H1 (cell line): ENCODE data around the gene MBD3L3. TPM values are rescaled to one million over a fixed set of nuclear protein-coding genes. Genes with fewer than 3 reads are reported as not detected.
A peak's percentile ranks its signal among the peaks of the same experiment; 100 is the strongest.

Experiments used
- CTCF ChIA-PET: fragments of 300-600 bp; sonication (Branson Sonifier 250); formaldehyde crosslinking; loops from one replicate; lab custom pipeline; 2021; ENCODE audit not compliant: partially characterized antibody; lab: Charles Lee
- POLR2A ChIA-PET: fragments of 300-600 bp; sonication (Branson Sonifier 250); formaldehyde crosslinking; loops from one replicate; lab custom pipeline; 2021; ENCODE audit warnings: inconsistent platforms; ENCODE audit not compliant: partially characterized antibody; lab: Charles Lee
- DNase-seq, 2 experiments: peaks; one replicate each; pipeline versions ENCODE4 v3.0.0 to v3.0.0-alpha.2; 2010 to 2022; ENCODE audit warnings: low spot score in 2 of 2, low read depth in 1 of 2, mixed read lengths in 1 of 2
- FAIRE-seq: peaks from 2 replicates; lab custom pipeline; 2011; peaks lifted over from hg19 to GRCh38; lab: Jason Lieb, UNC
- H2AFZ ChIP-seq: 2 replicates; pipeline ENCODE4 v1.8.1; 2012; ENCODE audit warnings: low read length, inconsistent platforms
- H2AK5ac ChIP-seq: 2 replicates; pipeline ENCODE4 v1.6.1; 2013; ENCODE audit warnings: low read depth, low read length
- H2BK120ac ChIP-seq: replicated peaks from 2 replicates; pipeline ENCODE3; 2013; ENCODE audit warnings: low read depth, low read length, inconsistent platforms
- H2BK12ac ChIP-seq: 2 replicates; pipeline ENCODE4 v1.6.1; 2013; ENCODE audit warnings: low read depth, low read length
- H2BK15ac ChIP-seq: 2 replicates; pipeline ENCODE4 v1.6.1; 2013; ENCODE audit warnings: low read length
- H2BK20ac ChIP-seq: 2 replicates; pipeline ENCODE4 v1.6.1; 2013; ENCODE audit warnings: low read length
- H2BK5ac ChIP-seq: 2 replicates; pipeline ENCODE4 v1.6.1; 2013; ENCODE audit warnings: low read depth, low read length
- H3K14ac ChIP-seq: 2 replicates; pipeline ENCODE4 v1.6.1; 2013; ENCODE audit warnings: inconsistent platforms; ENCODE audit not compliant: insufficient read length
- H3K18ac ChIP-seq: 2 replicates; pipeline ENCODE4 v1.6.1; 2013; ENCODE audit warnings: low read length; ENCODE audit errors: extremely low read depth
- H3K23ac ChIP-seq: 2 replicates; pipeline ENCODE4 v1.6.1; 2013; ENCODE audit warnings: inconsistent platforms; ENCODE audit not compliant: insufficient read length
- H3K23me2 ChIP-seq: 2 replicates; pipeline ENCODE4 v1.6.1; 2013; ENCODE audit warnings: low read depth, low read length
- H3K27ac ChIP-seq: 2 replicates; pipeline ENCODE4 v1.6.1; 2011; ENCODE audit warnings: low read depth, low read length, inconsistent platforms
- H3K27me3 ChIP-seq, 4 experiments: replicated peaks in 1 of 4; 1 replicate in 1 of 4; 2 replicates in 3 of 4; pipeline versions ENCODE4 v1.6.1 to v1.8.1; 2011 to 2013; ENCODE audit warnings: low read length in 3 of 4, mild to moderate bottlenecking in 3 of 4, inconsistent platforms in 2 of 4, mixed read lengths in 2 of 4, moderate library complexity in 1 of 4; ENCODE audit not compliant: control insufficient read depth in 3 of 4, insufficient read depth in 3 of 4; ENCODE audit errors: extremely low read depth in 1 of 4
- H3K36me3 ChIP-seq, 4 experiments: 2 replicates each; pipeline versions ENCODE4 v1.6.1 to v1.8.1; 2011 to 2013; ENCODE audit warnings: mild to moderate bottlenecking in 4 of 4, low read length in 3 of 4, moderate library complexity in 2 of 4, control low read depth in 1 of 4, inconsistent platforms in 1 of 4; ENCODE audit not compliant: insufficient read depth in 4 of 4, control insufficient read depth in 2 of 4
- H3K4ac ChIP-seq: replicated peaks from 2 replicates; pipeline ENCODE3; 2013; ENCODE audit warnings: low read length, low read depth, mixed read lengths, inconsistent platforms; ENCODE audit not compliant: insufficient read length
- H3K4me1 ChIP-seq, 4 experiments: replicated peaks in 1 of 4; 1 replicate in 1 of 4; 2 replicates in 3 of 4; pipeline versions ENCODE4 v1.6.1 to v1.8.1; 2011 to 2013; ENCODE audit warnings: low read length in 3 of 4, inconsistent platforms in 2 of 4, mixed read lengths in 1 of 4; ENCODE audit not compliant: insufficient read depth in 4 of 4, control insufficient read depth in 3 of 4
- H3K4me2 ChIP-seq, 2 experiments: 2 replicates each; pipeline versions ENCODE4 v1.6.1 to v1.8.1; 2011 to 2013; ENCODE audit warnings: low read depth in 2 of 2, low read length in 2 of 2, control low read depth in 1 of 2, inconsistent platforms in 1 of 2, mild to moderate bottlenecking in 1 of 2; ENCODE audit not compliant: insufficient read depth in 1 of 2
- H3K4me3 ChIP-seq, 4 experiments: fragments of 200-600, 300-600 bp in 1 of 4; sonication (generic), shearing (Covaris generic), sonication (Bioruptor Twin) in 1 of 4; 2 replicates each; pipeline versions ENCODE4 v1.5.1 to v1.8.1; 2011 to 2016; ENCODE audit warnings: low read length in 4 of 4, low read depth in 3 of 4, control low read depth in 2 of 4, inconsistent platforms in 2 of 4, mild to moderate bottlenecking in 2 of 4, mixed read lengths in 1 of 4, moderate library complexity in 1 of 4; ENCODE audit not compliant: insufficient read depth in 2 of 4; ENCODE audit errors: extremely low read depth in 1 of 4
- H3K56ac ChIP-seq: replicated peaks from 2 replicates; pipeline ENCODE3; 2013; ENCODE audit warnings: low read depth, mild to moderate bottlenecking, mixed read lengths, low read length, inconsistent platforms; ENCODE audit not compliant: insufficient read length
- H3K79me1 ChIP-seq: 2 replicates; pipeline ENCODE4 v1.6.1; 2013; ENCODE audit warnings: low read depth, low read length, control low read depth
- H3K79me2 ChIP-seq, 2 experiments: 2 replicates each; pipeline versions ENCODE4 v1.6.1 to v1.8.1; 2012 to 2013; ENCODE audit warnings: low read length in 2 of 2, mild to moderate bottlenecking in 2 of 2, inconsistent platforms in 1 of 2; ENCODE audit not compliant: insufficient read depth in 2 of 2, control insufficient read depth in 1 of 2
- H3K9ac ChIP-seq, 4 experiments: replicated peaks in 1 of 4; 1 replicate in 1 of 4; 2 replicates in 3 of 4; pipeline versions ENCODE4 v1.6.1 to v1.8.1; 2011 to 2013; ENCODE audit warnings: low read depth in 3 of 4, low read length in 3 of 4, control low read depth in 2 of 4, mild to moderate bottlenecking in 2 of 4, moderate library complexity in 2 of 4, inconsistent platforms in 1 of 4; ENCODE audit errors: extremely low read depth in 1 of 4
- H3K9me3 ChIP-seq, 2 experiments: 2 replicates each; pipeline versions ENCODE4 v1.6.1 to v1.8.1; 2012 to 2013; ENCODE audit warnings: mild to moderate bottlenecking in 2 of 2, moderate library complexity in 2 of 2, control low read depth in 1 of 2, inconsistent platforms in 1 of 2, low read depth in 1 of 2, low read length in 1 of 2, mixed read lengths in 1 of 2; ENCODE audit not compliant: insufficient read depth in 2 of 2
- H4K20me1 ChIP-seq, 2 experiments: replicated peaks in 1 of 2; 2 replicates each; pipeline versions ENCODE3 to v1.8.1; 2011 to 2013; ENCODE audit warnings: inconsistent platforms in 2 of 2, low read length in 2 of 2, mild to moderate bottlenecking in 1 of 2; ENCODE audit not compliant: insufficient read depth in 2 of 2, control insufficient read depth in 1 of 2
- H4K5ac ChIP-seq: 2 replicates; pipeline ENCODE4 v1.6.1; 2013; ENCODE audit warnings: low read length, low read depth, mixed read lengths, inconsistent platforms; ENCODE audit not compliant: insufficient read length
- H4K8ac ChIP-seq: 2 replicates; pipeline ENCODE4 v1.8.0; 2013; ENCODE audit warnings: mild to moderate bottlenecking, moderate library complexity, low read length, inconsistent platforms; ENCODE audit not compliant: insufficient read depth; ENCODE audit errors: extremely low read depth
- H4K91ac ChIP-seq: replicated peaks from 2 replicates; pipeline ENCODE3; 2013; ENCODE audit warnings: low read length, mixed read lengths, inconsistent platforms; ENCODE audit not compliant: insufficient read length
- CBX8 ChIP-seq: fragments of 300-800, 300-1000 bp; sonication (generic); IDR thresholded peaks from 2 replicates; pipeline ENCODE4 v1.7.1; 2016; ENCODE audit warnings: low read depth, low read length, borderline replicate concordance
- HDAC2 ChIP-seq, 2 experiments: fragments of 300-600 bp in 1 of 2; sonication (generic) in 1 of 2; IDR thresholded peaks; 2 replicates each; pipeline ENCODE4 v1.6.1; 2011 to 2012; ENCODE audit warnings: low read depth in 2 of 2, low read length in 2 of 2, mild to moderate bottlenecking in 2 of 2, moderate library complexity in 2 of 2, borderline replicate concordance in 1 of 2, inconsistent platforms in 1 of 2
- HDAC6 ChIP-seq: IDR thresholded peaks from one replicate; pipeline ENCODE4 v1.7.1; 2012; ENCODE audit warnings: low read depth, mild to moderate bottlenecking, inconsistent platforms, low read length, moderate library complexity
- JUND ChIP-seq: IDR thresholded peaks from 2 replicates; pipeline ENCODE4 v1.6.1; 2011; ENCODE audit warnings: mild to moderate bottlenecking, improper control_type of control experiment, low read length
- WGBS, 2 experiments: shearing (Covaris generic) in 1 of 2; methylation state at CpG; one replicate each; pipeline versions ENCODE4 v1.1.6 to v1.1.7; 2013 to 2015; ENCODE audit warnings: low lambda C conversion rate in 2 of 2, mixed read lengths in 2 of 2, inconsistent platforms in 1 of 2, low coverage in 1 of 2, missing lambda C conversion rate in 1 of 2; ENCODE audit not compliant: insufficient replicate concordance in 2 of 2, insufficient coverage in 1 of 2, insufficient read length in 1 of 2; ENCODE audit errors: extremely low coverage in 1 of 2, missing lambda C conversion rate in 1 of 2; 5-methylcytosine and 5-hydroxymethylcytosine counted together
- polyA plus RNA-seq, 7 experiments: library from polyadenylated mRNA; depleted of rRNA in 3 of 7; stranded (reverse) in 5 of 7; unstranded in 2 of 7; fragments of >200 nt in 5 of 7; fragments of 200-250 nt in 2 of 7; gene quantifications; 1 replicate in 5 of 7; 2 replicates in 1 of 7; 4 replicates in 1 of 7; pipeline versions ENCODE4 v1.2.1 to v1.2.3, GENCODE V29; 2011 to 2013; ENCODE audit warnings: missing spikeins in 2 of 7, mixed read lengths in 2 of 7
- total RNA-seq: library from RNA; stranded (reverse); fragmentation: NEBNext Ultra II Directional; extraction: Animal tissue kit (Norgen Biotek cat#: 25700); gene quantifications from 2 replicates; pipeline ENCODE4 v1.2.1, GENCODE V29; 2021
- TF ChIP-seq, protein P1 (sequence below): IDR thresholded peaks from 2 replicates; pipeline ENCODE4 v1.6.1; 2011; ENCODE audit warnings: low read depth, mild to moderate bottlenecking, low read length; ENCODE audit not compliant: insufficient read depth

MBD3L3 gene
- total and polyA plus RNA-seq, 2 of the 8 experiments (the other 6 are each of a cell fraction or from before 2014, with no cell fraction given), result not detected

GRCh38 chr19:7106711-7107657 is 48.5 kb upstream of the MBD3L3 start:
- Histone ChIP-seq H2BK20ac (no peak overlapping the region), H3K4ac (no peak overlapping the region), H3K27me3 (0 out of 7 replicates have a peak, but pooled peaks cover 0 to 2% (median 0%) of the 10 kb centered on the region in 4 experiments), H3K4me2 (no peak overlapping the region), H3K14ac (no peak overlapping the region), H2AFZ (no peak overlapping the region), H2BK120ac (no peak overlapping the region), H2BK12ac (no peak overlapping the region), H3K23me2 (peaks cover 16% of the 10 kb centered on the region; the same call in 1 of the 2 replicates), H3K9me3 (peaks cover 3 to 4% of the 10 kb centered on the region in 2 experiments; a peak in 2 of 4 replicates), H2BK15ac (no peak overlapping the region), H3K79me1 (no peaks in the 10 kb centered on the region), H3K79me2 (no peaks in the 10 kb centered on the region; a peak in 1 of 4 replicates), H4K91ac (peak overlapping the region; percentile 26), H3K9ac (no peak overlapping the region), H4K20me1 (peaks cover 0 to 10% of the 10 kb centered on the region in 2 experiments), H4K5ac (no peak overlapping the region), H3K4me1 (peaks cover 0 to 5% (median 0%) of the 10 kb centered on the region in 4 experiments; a peak in 4 of 7 replicates), H2BK5ac (no peak overlapping the region), H3K36me3 (no peaks in the 10 kb centered on the region; a peak in 1 of 8 replicates), H3K27ac (no peak overlapping the region), H3K4me3 (no peak overlapping the region), H3K23ac (no peak overlapping the region), H2AK5ac (peak overlapping the region; percentile 97; the same call in 1 of the 2 replicates), H3K18ac (no peak overlapping the region), H4K8ac (no peak overlapping the region), H3K56ac (peak overlapping the region; percentile 97)
- WGBS, 2 experiments, result 82 to 100% methylated on average over 3 to 10 of the region's 10 CpGs
- FAIRE-seq, result no peak
- TF ChIP-seq CBX8 (no peak), HDAC2 (IDR thresholded peaks at IDR 0.05; ENCODE audit: borderline replicate concordance in 1 of 2, low read depth in 2 of 2, low read length in 2 of 2) (no peak), HDAC6 (no peak), JUND (no peak)
- TF ChIP-seq, protein P1, sequence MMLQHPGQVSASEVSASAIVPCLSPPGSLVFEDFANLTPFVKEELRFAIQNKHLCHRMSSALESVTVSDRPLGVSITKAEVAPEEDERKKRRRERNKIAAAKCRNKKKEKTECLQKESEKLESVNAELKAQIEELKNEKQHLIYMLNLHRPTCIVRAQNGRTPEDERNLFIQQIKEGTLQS, result no peak
- DNase-seq, result no peak
- POLR2A ChIA-PET, result no interaction called here
- CTCF ChIA-PET, result interaction anchor here (1.9 kb wide), 1 partner anchor 234 kb away, joined by 11 read pairs; no protein-coding TSS in a partner anchor
